NOMO-1 treated with dmso at 0.1 percent for 144 hours (cell line): ENCODE results near the gene EXD2.
"Not testable (repeated sequence)": the region's sequence is repeated elsewhere in the genome, so short reads cannot be mapped to it uniquely, and the experiment has no call there.

Experiments used
- DNase-seq: peaks from one replicate; lab custom pipeline; 2025; ENCODE audit not compliant: unreplicated experiment; lab: John Stamatoyannopoulos, UW

EXD2 gene

GRCh38 chr14:69191340-69192111 lies at the start of gene EXD2:
Gene EXD2 (plus strand): TSS chr14:69191498. CDS start chr14:69209471, 17,973 bp downstream.
- DNase-seq, result peak; percentile 77

GRCh38 chr14:69141550-69141949 lies 49.7 kb upstream of the EXD2 start:
- DNase-seq, result no peak

- no peak for DNase-seq
Measured at GRCh38 chr14:69142101-69142500, 49.2 kb upstream of the EXD2 start.

- DNase-seq, result no peak
Measured at GRCh38 chr14:69149461-69150244, 41.6 kb upstream of the EXD2 start.

GRCh38 chr14:69151458-69152180 lies 39.7 kb upstream of the EXD2 start:
- DNase-seq, result peak; percentile 36

GRCh38 chr14:69152181-69152901 lies 39.0 kb upstream of the EXD2 start:
- DNase-seq, result peak; percentile 16

GRCh38 chr14:69152902-69153151 lies 38.5 kb upstream of the EXD2 start, which contains the start of gene DCAF5:
Gene DCAF5 (minus strand): TSS chr14:69153119. CDS start chr14:69152978, 141 bp downstream.
- DNase-seq, result no peak

GRCh38 chr14:69153152-69153872 lies 38.0 kb upstream of the EXD2 start:
- DNase-seq, result peak; percentile 94

- DNase-seq, result no peak
Measured at GRCh38 chr14:69153873-69154270, 37.4 kb upstream of the EXD2 start.

GRCh38 chr14:69154779-69155178 lies 36.5 kb upstream of the EXD2 start:
- DNase-seq, result no peak

GRCh38 chr14:69156224-69156623 lies 35.1 kb upstream of the EXD2 start:
- DNase-seq, result no peak

GRCh38 chr14:69161590-69161989 lies 29.7 kb upstream of the EXD2 start:
- no peak for DNase-seq

- not testable (repeated sequence) for DNase-seq
Measured at GRCh38 chr14:69165787-69166186, 25.5 kb upstream of the EXD2 start.

- no peak for DNase-seq
Measured at GRCh38 chr14:69170839-69171238, 20.5 kb upstream of the EXD2 start.

GRCh38 chr14:69171569-69171968 lies 19.7 kb upstream of the EXD2 start:
- no peak for DNase-seq

- no peak for DNase-seq
Measured at GRCh38 chr14:69175130-69175529, 16.2 kb upstream of the EXD2 start.

- no peak for DNase-seq
Measured at GRCh38 chr14:69181491-69181890, 9.8 kb upstream of the EXD2 start.

- DNase-seq, result not testable (repeated sequence)
Measured at GRCh38 chr14:69182580-69182979, 8.7 kb upstream of the EXD2 start.

GRCh38 chr14:69183735-69184134 lies 7.6 kb upstream of the EXD2 start:
- peak; percentile 80 for DNase-seq

- no peak for DNase-seq
Measured at GRCh38 chr14:69190191-69190590, 1.1 kb upstream of the EXD2 start.
